ENCODE data around the gene MPZL3.

DNA sequence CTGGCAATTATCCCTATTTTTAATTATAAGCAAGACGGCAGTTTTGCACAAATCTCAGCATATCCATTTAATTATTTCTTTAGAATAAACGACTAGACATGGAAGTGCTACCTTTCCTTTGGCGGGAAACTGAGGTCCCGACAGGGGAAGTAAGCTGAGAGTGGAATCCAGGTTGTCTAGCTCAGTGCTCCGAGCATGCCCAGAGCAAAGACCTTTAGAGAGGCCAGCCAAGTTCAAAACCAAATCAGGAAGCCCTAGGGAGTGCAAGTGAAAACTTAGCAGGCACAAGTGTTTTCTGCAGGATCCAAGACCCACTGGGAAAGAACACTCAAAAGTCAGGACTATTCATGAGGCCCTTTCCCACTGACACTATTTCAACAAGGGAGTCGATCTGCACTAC lies 53.0 kb downstream of the MPZL3 start:
- no peak for TF ChIP-seq POLR2A (IDR thresholded peaks at IDR 0.05)
- TF ChIP-seq, protein P1, sequence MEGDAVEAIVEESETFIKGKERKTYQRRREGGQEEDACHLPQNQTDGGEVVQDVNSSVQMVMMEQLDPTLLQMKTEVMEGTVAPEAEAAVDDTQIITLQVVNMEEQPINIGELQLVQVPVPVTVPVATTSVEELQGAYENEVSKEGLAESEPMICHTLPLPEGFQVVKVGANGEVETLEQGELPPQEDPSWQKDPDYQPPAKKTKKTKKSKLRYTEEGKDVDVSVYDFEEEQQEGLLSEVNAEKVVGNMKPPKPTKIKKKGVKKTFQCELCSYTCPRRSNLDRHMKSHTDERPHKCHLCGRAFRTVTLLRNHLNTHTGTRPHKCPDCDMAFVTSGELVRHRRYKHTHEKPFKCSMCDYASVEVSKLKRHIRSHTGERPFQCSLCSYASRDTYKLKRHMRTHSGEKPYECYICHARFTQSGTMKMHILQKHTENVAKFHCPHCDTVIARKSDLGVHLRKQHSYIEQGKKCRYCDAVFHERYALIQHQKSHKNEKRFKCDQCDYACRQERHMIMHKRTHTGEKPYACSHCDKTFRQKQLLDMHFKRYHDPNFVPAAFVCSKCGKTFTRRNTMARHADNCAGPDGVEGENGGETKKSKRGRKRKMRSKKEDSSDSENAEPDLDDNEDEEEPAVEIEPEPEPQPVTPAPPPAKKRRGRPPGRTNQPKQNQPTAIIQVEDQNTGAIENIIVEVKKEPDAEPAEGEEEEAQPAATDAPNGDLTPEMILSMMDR (IDR thresholded peaks at IDR 0.05) = no peak

Measured in esophagus squamous epithelium (tissue), 4 donors.